HepG2 (cell line): ENCODE measurements around the gene IL6ST. TPM values are rescaled to one million over a fixed set of nuclear protein-coding genes. Genes with fewer than 3 reads are reported as not detected.

Experiments used
- KDM3A ChIP-seq: IDR thresholded peaks from 2 replicates; pipeline ENCODE4 v1.6.1; 2018; ENCODE audit warnings: low read depth, missing compliant biosample characterization
- KLF12 ChIP-seq: sonication (generic); formaldehyde crosslinking; IDR thresholded peaks from 2 replicates; pipeline ENCODE4 v1.4.0; 2020; ENCODE audit warnings: missing genetic modification reagents, borderline replicate concordance
- MAFG ChIP-seq: sonication (generic); formaldehyde crosslinking; IDR thresholded peaks from 2 replicates; pipeline ENCODE4 v1.5.1; 2020; ENCODE audit warnings: mild to moderate bottlenecking, missing genetic modification reagents
- NFKB2 ChIP-seq: sonication (generic); formaldehyde crosslinking; IDR thresholded peaks from 2 replicates; pipeline ENCODE4 v1.4.0; 2020; ENCODE audit warnings: missing genetic modification reagents, borderline replicate concordance
- POLR2AphosphoS5 ChIP-seq: IDR thresholded peaks from 2 replicates; pipeline ENCODE4 v1.6.1; 2012; ENCODE audit warnings: low read depth, low read length
- SP2 ChIP-seq: sonication (generic); formaldehyde crosslinking; IDR thresholded peaks from 2 replicates; pipeline ENCODE4 v1.5.1; 2020; ENCODE audit warnings: mild to moderate bottlenecking, missing genetic modification reagents
- SPEN ChIP-seq: sonication (generic); formaldehyde crosslinking; IDR thresholded peaks from 2 replicates; pipeline ENCODE4 v1.5.1; 2020; ENCODE audit warnings: low read depth, mild to moderate bottlenecking, missing genetic modification reagents
- TAF1 ChIP-seq: sonication (generic); formaldehyde crosslinking; IDR thresholded peaks from 2 replicates; pipeline ENCODE4 v1.4.0; 2020; ENCODE audit warnings: missing genetic modification reagents
- TGIF2 ChIP-seq: IDR thresholded peaks from 2 replicates; pipeline ENCODE4 v1.6.1; 2016; ENCODE audit warnings: control low read depth, missing compliant biosample characterization
- ZNF530 ChIP-seq: sonication (generic); formaldehyde crosslinking; IDR thresholded peaks from 2 replicates; pipeline ENCODE4 v1.5.0; 2020; ENCODE audit warnings: low read depth, mild to moderate bottlenecking, missing genetic modification reagents
- ZNF713 ChIP-seq: sonication (generic); formaldehyde crosslinking; IDR thresholded peaks from 2 replicates; pipeline ENCODE4 v1.4.0; 2020; ENCODE audit warnings: mild to moderate bottlenecking, missing genetic modification reagents
- ZNF883 ChIP-seq: sonication (generic); formaldehyde crosslinking; IDR thresholded peaks from 2 replicates; pipeline ENCODE4 v1.5.1; 2020; ENCODE audit warnings: mild to moderate bottlenecking, missing genetic modification reagents; ENCODE audit errors: not compliant biosample characterization
- polyA plus RNA-seq, 8 experiments: library from polyadenylated mRNA; depleted of rRNA in 3 of 8; stranded (reverse) in 7 of 8; unstranded in 1 of 8; fragments of >200 nt; fragmentation: Illumina TruSeq in 4 of 8; extraction: Trizol in 4 of 8; gene quantifications; 2 replicates each; pipeline versions ENCODE4 v1.2.1 to v1.2.3, GENCODE V29; 2011 to 2016; ENCODE audit warnings: low read depth in 4 of 8, missing spikeins in 1 of 8, mixed read lengths in 1 of 8; ENCODE audit not compliant: insufficient read depth in 1 of 8
- total RNA-seq, 5 experiments: library from RNA; depleted of rRNA; stranded (reverse); fragments of >200 nt; fragmentation: Illumina TruSeq; extraction: Trizol; gene quantifications; 2 replicates each; pipeline ENCODE4 v1.2.3, GENCODE V29; 2016; ENCODE audit warnings: low read depth in 1 of 5
- TF ChIP-seq, protein P1 (sequence below): conservative IDR thresholded peaks from 2 replicates; pipeline ENCODE4 v1.6.1; 2018; ENCODE audit warnings: missing genetic modification reagents
- TF ChIP-seq, protein P2 (sequence below): IDR thresholded peaks from 2 replicates; pipeline ENCODE4 v1.6.1; 2018; ENCODE audit warnings: missing genetic modification reagents, mild to moderate bottlenecking, missing compliant biosample characterization
- TF ChIP-seq, protein P3 (sequence below): sonication (generic); formaldehyde crosslinking; IDR thresholded peaks from 2 replicates; pipeline ENCODE4 v1.4.0; 2020; ENCODE audit warnings: missing genetic modification reagents, low read depth, mild to moderate bottlenecking, borderline replicate concordance
- TF ChIP-seq, protein P4 (sequence below): sonication (generic); formaldehyde crosslinking; IDR thresholded peaks from 2 replicates; pipeline ENCODE4 v1.4.0; 2020; ENCODE audit warnings: mild to moderate bottlenecking, missing genetic modification reagents
- TF ChIP-seq, protein P5 (sequence below): sonication (generic); formaldehyde crosslinking; IDR thresholded peaks from 2 replicates; pipeline ENCODE4 v1.9.0; 2022; ENCODE audit warnings: missing genetic modification reagents, mild to moderate bottlenecking, borderline replicate concordance

IL6ST gene
- total and polyA plus RNA-seq, 2 of the 13 experiments (the other 11 are each of a cell fraction or from before 2014, with no cell fraction given) = 66.6 to 166 TPM

DNA sequence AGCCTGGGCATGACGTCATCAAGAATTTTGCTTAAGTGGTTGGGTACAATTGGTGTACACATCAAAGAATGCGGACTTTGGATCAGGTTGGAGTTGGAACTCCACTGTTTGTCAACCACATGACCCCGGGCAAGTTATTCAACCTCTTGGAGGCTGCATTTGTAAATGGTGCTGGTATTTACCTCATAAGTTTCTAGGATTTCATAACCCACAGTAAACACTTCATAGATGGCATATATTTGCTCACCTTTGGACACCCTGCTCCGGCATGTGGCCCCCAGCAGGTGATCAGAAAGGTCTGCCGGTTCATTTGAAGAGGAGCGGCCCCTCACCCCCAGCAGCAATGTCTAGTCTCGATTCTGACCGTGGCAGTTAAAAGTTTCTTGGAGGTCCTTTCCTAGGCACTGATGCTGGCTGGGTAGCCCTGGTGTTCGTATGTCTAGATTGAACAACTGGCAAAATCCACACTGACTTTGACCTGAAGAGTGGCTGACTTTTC is 60.6 kb downstream of the IL6ST start (continued):
- TF ChIP-seq, protein P1, sequence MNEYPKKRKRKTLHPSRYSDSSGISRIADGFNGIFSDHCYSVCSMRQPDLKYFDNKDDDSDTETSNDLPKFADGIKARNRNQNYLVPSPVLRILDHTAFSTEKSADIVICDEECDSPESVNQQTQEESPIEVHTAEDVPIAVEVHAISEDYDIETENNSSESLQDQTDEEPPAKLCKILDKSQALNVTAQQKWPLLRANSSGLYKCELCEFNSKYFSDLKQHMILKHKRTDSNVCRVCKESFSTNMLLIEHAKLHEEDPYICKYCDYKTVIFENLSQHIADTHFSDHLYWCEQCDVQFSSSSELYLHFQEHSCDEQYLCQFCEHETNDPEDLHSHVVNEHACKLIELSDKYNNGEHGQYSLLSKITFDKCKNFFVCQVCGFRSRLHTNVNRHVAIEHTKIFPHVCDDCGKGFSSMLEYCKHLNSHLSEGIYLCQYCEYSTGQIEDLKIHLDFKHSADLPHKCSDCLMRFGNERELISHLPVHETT (CRISPR knock-in tag) = no peak
- TF ChIP-seq KDM3A (CRISPR knock-in tag) (peak; percentile 84), KLF12 (0 out of 2 replicates have a peak, but pooled peaks have one; percentile 51), ZNF530 (CRISPR knock-in tag) (no peak), ZNF883 (no peak), SP2 (no peak), SPEN (CRISPR knock-in tag) (peak; percentile 74; the same call in 1 of the 2 replicates), TGIF2 (CRISPR knock-in tag) (peak; percentile 78; the same call in 1 of the 2 replicates), POLR2AphosphoS5 (no peak; the same call in 1 of the 2 replicates), NFKB2 (no peak), TAF1 (CRISPR knock-in tag) (no peak), ZNF713 (CRISPR knock-in tag) (no peak), MAFG (no peak)
- TF ChIP-seq, protein P2, sequence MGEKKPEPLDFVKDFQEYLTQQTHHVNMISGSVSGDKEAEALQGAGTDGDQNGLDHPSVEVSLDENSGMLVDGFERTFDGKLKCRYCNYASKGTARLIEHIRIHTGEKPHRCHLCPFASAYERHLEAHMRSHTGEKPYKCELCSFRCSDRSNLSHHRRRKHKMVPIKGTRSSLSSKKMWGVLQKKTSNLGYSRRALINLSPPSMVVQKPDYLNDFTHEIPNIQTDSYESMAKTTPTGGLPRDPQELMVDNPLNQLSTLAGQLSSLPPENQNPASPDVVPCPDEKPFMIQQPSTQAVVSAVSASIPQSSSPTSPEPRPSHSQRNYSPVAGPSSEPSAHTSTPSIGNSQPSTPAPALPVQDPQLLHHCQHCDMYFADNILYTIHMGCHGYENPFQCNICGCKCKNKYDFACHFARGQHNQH (CRISPR knock-in tag) = peak; percentile 93
- TF ChIP-seq, protein P3, sequence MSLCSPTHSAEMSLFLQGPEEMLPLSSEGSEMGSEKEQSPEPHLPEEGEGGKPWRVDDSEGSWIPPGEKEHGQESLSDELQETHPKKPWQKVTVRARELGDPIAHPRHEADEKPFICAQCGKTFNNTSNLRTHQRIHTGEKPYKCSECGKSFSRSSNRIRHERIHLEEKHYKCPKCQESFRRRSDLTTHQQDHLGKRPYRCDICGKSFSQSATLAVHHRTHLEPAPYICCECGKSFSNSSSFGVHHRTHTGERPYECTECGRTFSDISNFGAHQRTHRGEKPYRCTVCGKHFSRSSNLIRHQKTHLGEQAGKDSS (CRISPR knock-in tag) = peak; percentile 73; the same call in 1 of the 2 replicates
- TF ChIP-seq, protein P4, sequence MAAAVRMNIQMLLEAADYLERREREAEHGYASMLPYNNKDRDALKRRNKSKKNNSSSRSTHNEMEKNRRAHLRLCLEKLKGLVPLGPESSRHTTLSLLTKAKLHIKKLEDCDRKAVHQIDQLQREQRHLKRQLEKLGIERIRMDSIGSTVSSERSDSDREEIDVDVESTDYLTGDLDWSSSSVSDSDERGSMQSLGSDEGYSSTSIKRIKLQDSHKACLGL (CRISPR knock-in tag) = no peak
- TF ChIP-seq, protein P5, sequence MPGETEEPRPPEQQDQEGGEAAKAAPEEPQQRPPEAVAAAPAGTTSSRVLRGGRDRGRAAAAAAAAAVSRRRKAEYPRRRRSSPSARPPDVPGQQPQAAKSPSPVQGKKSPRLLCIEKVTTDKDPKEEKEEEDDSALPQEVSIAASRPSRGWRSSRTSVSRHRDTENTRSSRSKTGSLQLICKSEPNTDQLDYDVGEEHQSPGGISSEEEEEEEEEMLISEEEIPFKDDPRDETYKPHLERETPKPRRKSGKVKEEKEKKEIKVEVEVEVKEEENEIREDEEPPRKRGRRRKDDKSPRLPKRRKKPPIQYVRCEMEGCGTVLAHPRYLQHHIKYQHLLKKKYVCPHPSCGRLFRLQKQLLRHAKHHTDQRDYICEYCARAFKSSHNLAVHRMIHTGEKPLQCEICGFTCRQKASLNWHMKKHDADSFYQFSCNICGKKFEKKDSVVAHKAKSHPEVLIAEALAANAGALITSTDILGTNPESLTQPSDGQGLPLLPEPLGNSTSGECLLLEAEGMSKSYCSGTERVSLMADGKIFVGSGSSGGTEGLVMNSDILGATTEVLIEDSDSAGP = peak; percentile 69; the same call in 1 of the 2 replicates
